ENCODE results near the gene DGKI. TPM values are rescaled to one million over a fixed set of nuclear protein-coding genes. Genes with fewer than 3 reads are reported as not detected.

The DGKI gene
- total and polyA plus RNA-seq, 2 of the 4 experiments (the other 2 are of a cell fraction) = 3.9 to 15.8 TPM

DNA sequence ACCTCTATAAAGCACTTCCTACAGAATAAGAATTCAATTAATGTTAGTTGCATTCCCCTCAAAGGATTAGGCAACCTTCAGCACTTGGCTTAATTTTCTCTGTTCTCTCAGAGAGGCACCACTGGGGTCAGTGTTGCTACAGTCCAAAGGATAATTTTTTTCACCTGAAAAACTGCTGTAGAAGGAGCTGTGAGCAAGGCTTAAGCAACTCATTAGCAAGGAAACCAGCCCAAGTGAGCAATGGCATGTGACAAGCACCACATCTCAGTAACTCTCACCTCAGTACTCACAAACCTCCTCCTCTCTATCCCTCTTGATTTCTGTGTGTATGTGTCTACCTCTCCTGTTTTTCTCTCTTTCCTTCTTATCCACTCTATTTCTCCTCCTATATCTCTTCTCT is 55.9 kb downstream of the DGKI start:
- no TSS peak for BruUV-seq (replicated peaks)
- ChIA-PET CTCF (interaction anchor here (1.3 kb wide), 2 partner anchors 10 to 31 kb away, joined by 3 read pairs; no protein-coding TSS in a partner anchor), POLR2A (ENCODE audit: unreplicated experiment) (no interaction called here)
- Histone ChIP-seq H3K14ac (replicated peaks; ENCODE audit: low read depth, low read length) (no peak overlapping the region), H3K9me1 (ENCODE audit: insufficient read depth, low read length) (no peaks in the 10 kb centered on the region), H3K9me3 (ENCODE audit: control insufficient read depth, insufficient read depth, low read length) (no peaks in the 10 kb centered on the region; the same call in 1 of the 2 replicates), H3K4me1 (ENCODE audit: control insufficient read depth, insufficient read depth, low read length) (no peaks in the 10 kb centered on the region), H2AK9ac (replicated peaks; ENCODE audit: low read depth, low read length, poor library complexity) (no peak overlapping the region), H4K91ac (ENCODE audit: insufficient read depth, low read depth, low read length) (no peak overlapping the region), H3K27me3 (ENCODE audit: control insufficient read depth, insufficient read depth, low read length) (no peaks in the 10 kb centered on the region), H4K8ac (ENCODE audit: low read depth in 2 of 2, low read length in 2 of 2) (no peak overlapping the region), H2BK120ac (ENCODE audit: low read depth, low read length) (no peak overlapping the region), H3K4me3 (ENCODE audit: insufficient read depth, low read depth, low read length) (no peak overlapping the region), H2BK5ac (ENCODE audit: low read depth, low read length, poor library complexity, severe bottlenecking) (no peak overlapping the region), H3K4me2 (ENCODE audit: low read depth, low read length) (no peak overlapping the region), H3K18ac (ENCODE audit: low read depth, low read length) (no peak overlapping the region), H4K5ac (ENCODE audit: low read depth, low read length) (no peak overlapping the region), H2BK20ac (ENCODE audit: low read depth, low read length) (no peak overlapping the region), H4K20me1 (ENCODE audit: insufficient read depth, low read length) (no peaks in the 10 kb centered on the region), H3K27ac (ENCODE audit: insufficient read depth, low read length) (no peak overlapping the region), H3K4ac (ENCODE audit: low read depth, low read length) (no peak overlapping the region), H3K79me1 (ENCODE audit: low read depth in 1 of 2, low read length in 2 of 2) (peaks cover 0 to 9% of the 10 kb centered on the region in 2 experiments; a peak in 2 of 4 replicates), H2AFZ (replicated peaks; ENCODE audit: low read length, poor library complexity) (no peak overlapping the region), H2BK15ac (ENCODE audit: low read depth, low read length) (no peak overlapping the region), H3K36me3 (ENCODE audit: control insufficient read depth, insufficient read depth, low read length) (no peaks in the 10 kb centered on the region), H3K23ac (ENCODE audit: low read depth, low read length) (no peak overlapping the region), H3K9ac (ENCODE audit: low read depth, low read length) (no peak overlapping the region), H3K56ac (ENCODE audit: extremely low read depth, insufficient read depth, low read length) (no peak overlapping the region), H2AK5ac (ENCODE audit: low read depth, low read length) (no peak overlapping the region)
- TF ChIP-seq BHLHE40 (IDR thresholded peaks at IDR 0.05; ENCODE audit: low read depth, low read length) (no peak), MAFK (IDR thresholded peaks at IDR 0.05; ENCODE audit: low read depth, low read length) (no peak), RAD21 (IDR thresholded peaks at IDR 0.05; ENCODE audit: low read length) (no peak), RFX5 (IDR thresholded peaks at IDR 0.05; ENCODE audit: low read depth, low read length) (no peak), FOS (IDR thresholded peaks at IDR 0.05; ENCODE audit: low read depth, low read length) (no peak), POLR2A (IDR thresholded peaks at IDR 0.05; ENCODE audit: low read depth, low read length) (no peak), SMC3 (IDR thresholded peaks at IDR 0.05; ENCODE audit: low read depth, low read length) (no peak), RCOR1 (IDR thresholded peaks at IDR 0.05; ENCODE audit: insufficient replicate concordance, low read length) (no peak), CEBPB (IDR thresholded peaks at IDR 0.05; ENCODE audit: low read depth, low read length) (no peak), NFE2L2 (IDR thresholded peaks at IDR 0.05; ENCODE audit: low read depth, low read length) (no peak)
- TF ChIP-seq, protein P1, sequence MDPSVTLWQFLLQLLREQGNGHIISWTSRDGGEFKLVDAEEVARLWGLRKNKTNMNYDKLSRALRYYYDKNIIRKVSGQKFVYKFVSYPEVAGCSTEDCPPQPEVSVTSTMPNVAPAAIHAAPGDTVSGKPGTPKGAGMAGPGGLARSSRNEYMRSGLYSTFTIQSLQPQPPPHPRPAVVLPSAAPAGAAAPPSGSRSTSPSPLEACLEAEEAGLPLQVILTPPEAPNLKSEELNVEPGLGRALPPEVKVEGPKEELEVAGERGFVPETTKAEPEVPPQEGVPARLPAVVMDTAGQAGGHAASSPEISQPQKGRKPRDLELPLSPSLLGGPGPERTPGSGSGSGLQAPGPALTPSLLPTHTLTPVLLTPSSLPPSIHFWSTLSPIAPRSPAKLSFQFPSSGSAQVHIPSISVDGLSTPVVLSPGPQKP (IDR thresholded peaks at IDR 0.05; ENCODE audit: borderline replicate concordance, low read depth, low read length) = no peak
- TF ChIP-seq, protein P2, sequence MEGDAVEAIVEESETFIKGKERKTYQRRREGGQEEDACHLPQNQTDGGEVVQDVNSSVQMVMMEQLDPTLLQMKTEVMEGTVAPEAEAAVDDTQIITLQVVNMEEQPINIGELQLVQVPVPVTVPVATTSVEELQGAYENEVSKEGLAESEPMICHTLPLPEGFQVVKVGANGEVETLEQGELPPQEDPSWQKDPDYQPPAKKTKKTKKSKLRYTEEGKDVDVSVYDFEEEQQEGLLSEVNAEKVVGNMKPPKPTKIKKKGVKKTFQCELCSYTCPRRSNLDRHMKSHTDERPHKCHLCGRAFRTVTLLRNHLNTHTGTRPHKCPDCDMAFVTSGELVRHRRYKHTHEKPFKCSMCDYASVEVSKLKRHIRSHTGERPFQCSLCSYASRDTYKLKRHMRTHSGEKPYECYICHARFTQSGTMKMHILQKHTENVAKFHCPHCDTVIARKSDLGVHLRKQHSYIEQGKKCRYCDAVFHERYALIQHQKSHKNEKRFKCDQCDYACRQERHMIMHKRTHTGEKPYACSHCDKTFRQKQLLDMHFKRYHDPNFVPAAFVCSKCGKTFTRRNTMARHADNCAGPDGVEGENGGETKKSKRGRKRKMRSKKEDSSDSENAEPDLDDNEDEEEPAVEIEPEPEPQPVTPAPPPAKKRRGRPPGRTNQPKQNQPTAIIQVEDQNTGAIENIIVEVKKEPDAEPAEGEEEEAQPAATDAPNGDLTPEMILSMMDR (conservative IDR thresholded peaks at IDR 0.05; ENCODE audit: low read depth, low read length) = no peak
- in situ Hi-C loops (cut with MboI; ENCODE audit: low sequenced_read_pairs) = no loop called here
- dilution Hi-C loops (cut with HindIII; ENCODE audit: low sequenced_read_pairs, unreplicated experiment) = no loop called here
- no peak for ATAC-seq (ENCODE audit: low read depth)
- intact Hi-C loops (cut with micrococcal nuclease) = no loop called here
- DNase-seq = no peak
